Astrocyte (in vitro differentiated cells and primary cell): Measurements from ENCODE around the gene YKT6. TPM values are rescaled to one million over a fixed set of nuclear protein-coding genes. Genes with fewer than 3 reads are reported as not detected.

ENCODE experiments used
- DNase-seq: peaks from one replicate; pipeline ENCODE4 v3.0.0-alpha.2; 2010; ENCODE audit warnings: low read depth
- FAIRE-seq: peaks from 2 replicates; lab custom pipeline; 2011; peaks lifted over from hg19 to GRCh38; lab: Jason Lieb, UNC
- H2AFZ ChIP-seq: 2 replicates; pipeline ENCODE4 v1.6.0; 2012; ENCODE audit warnings: low read depth, low read length, inconsistent platforms
- H3K27ac ChIP-seq: 2 replicates; pipeline ENCODE4 v1.5.1; 2011; ENCODE audit warnings: low read depth, low read length, inconsistent platforms
- H3K27me3 ChIP-seq: 2 replicates; pipeline ENCODE4 v1.6.0; 2011; ENCODE audit warnings: low read length, inconsistent platforms; ENCODE audit not compliant: insufficient read depth
- H3K36me3 ChIP-seq: 2 replicates; pipeline ENCODE4 v1.5.1; 2011; ENCODE audit warnings: low read length, inconsistent platforms; ENCODE audit not compliant: insufficient read depth
- H3K4me1 ChIP-seq: 2 replicates; pipeline ENCODE4 v1.5.1; 2011; ENCODE audit warnings: low read length, inconsistent platforms; ENCODE audit not compliant: insufficient read depth
- H3K4me2 ChIP-seq: 2 replicates; pipeline ENCODE4 v1.6.0; 2012; ENCODE audit warnings: low read length, inconsistent platforms
- H3K4me3 ChIP-seq: 2 replicates; pipeline ENCODE4 v1.5.1; 2011; ENCODE audit warnings: low read depth, mild to moderate bottlenecking, low read length, inconsistent platforms; ENCODE audit not compliant: insufficient read depth
- H3K79me2 ChIP-seq: 2 replicates; pipeline ENCODE4 v1.6.0; 2012; ENCODE audit warnings: mild to moderate bottlenecking, low read length, inconsistent platforms; ENCODE audit not compliant: insufficient read depth
- H3K9ac ChIP-seq: 2 replicates; pipeline ENCODE4 v1.6.0; 2012; ENCODE audit warnings: mild to moderate bottlenecking, low read length, inconsistent platforms
- H3K9me3 ChIP-seq: 2 replicates; pipeline ENCODE4 v1.5.1; 2012; ENCODE audit warnings: low read depth, mild to moderate bottlenecking, low read length, inconsistent platforms; ENCODE audit not compliant: insufficient read depth
- H4K20me1 ChIP-seq: 2 replicates; pipeline ENCODE4 v1.6.0; 2012; ENCODE audit warnings: low read length, inconsistent platforms; ENCODE audit not compliant: insufficient read depth
- H3K27ac Mint-ChIP-seq: one replicate; pipeline ENCODE4 v1.8.0; 2021; ENCODE audit warnings: mild to moderate bottlenecking, mixed read lengths; ENCODE audit not compliant: unreplicated experiment
- H3K27me3 Mint-ChIP-seq: one replicate; pipeline ENCODE4 v1.8.0; 2021; ENCODE audit warnings: low read depth, mixed read lengths; ENCODE audit not compliant: unreplicated experiment
- H3K36me3 Mint-ChIP-seq: one replicate; pipeline ENCODE4 v1.8.0; 2021; ENCODE audit warnings: low read depth, mixed read lengths; ENCODE audit not compliant: unreplicated experiment
- H3K4me1 Mint-ChIP-seq: one replicate; pipeline ENCODE4 v1.8.0; 2021; ENCODE audit warnings: low read depth, mixed read lengths; ENCODE audit not compliant: unreplicated experiment
- H3K4me3 Mint-ChIP-seq: one replicate; pipeline ENCODE4 v1.8.0; 2021; ENCODE audit warnings: mild to moderate bottlenecking, moderate library complexity, mixed read lengths; ENCODE audit not compliant: unreplicated experiment
- H3K9me3 Mint-ChIP-seq: one replicate; pipeline ENCODE4 v1.8.0; 2021; ENCODE audit warnings: mild to moderate bottlenecking, mixed read lengths; ENCODE audit not compliant: unreplicated experiment
- EZH2 ChIP-seq: IDR thresholded peaks from 2 replicates; pipeline ENCODE4 v1.6.1; 2012; ENCODE audit warnings: mild to moderate bottlenecking, low read length, inconsistent platforms; ENCODE audit not compliant: insufficient read depth
- total RNA-seq: library from RNA; stranded (reverse); gene quantifications from 2 replicates; pipeline ENCODE4 v1.2.1, GENCODE V29; 2021
- TF ChIP-seq, protein P1 (sequence below): IDR thresholded peaks from 2 replicates; pipeline ENCODE4 v1.5.1; 2011; ENCODE audit warnings: low read depth, mild to moderate bottlenecking, inconsistent platforms, low read length, moderate library complexity; ENCODE audit not compliant: insufficient read depth

Gene YKT6
- total RNA-seq, 1 donor from 2014 or later = 216 TPM

DNA sequence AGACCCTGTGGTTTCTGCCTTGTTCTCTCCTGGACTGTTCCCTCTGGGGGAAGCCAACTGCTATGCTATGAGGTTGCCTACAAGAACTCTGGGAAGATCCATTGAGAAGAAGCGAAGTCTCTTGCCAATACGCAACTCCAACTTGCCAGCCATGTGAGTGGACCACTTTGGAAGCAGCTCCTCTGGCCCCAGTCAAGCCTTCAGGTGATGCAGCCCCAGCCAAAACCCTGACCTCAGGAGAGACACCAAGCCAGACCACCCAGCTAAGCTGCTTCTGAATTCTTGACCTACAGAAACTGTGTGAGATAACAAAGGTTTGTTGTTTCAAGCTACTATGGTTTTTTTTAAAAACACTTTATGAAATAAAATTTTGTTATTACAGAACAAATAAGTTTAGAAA, 39.4 kb upstream of the YKT6 start:
- H3K4me1 Mint-ChIP-seq = peaks cover 27% of the 10 kb centered on the region

DNA sequence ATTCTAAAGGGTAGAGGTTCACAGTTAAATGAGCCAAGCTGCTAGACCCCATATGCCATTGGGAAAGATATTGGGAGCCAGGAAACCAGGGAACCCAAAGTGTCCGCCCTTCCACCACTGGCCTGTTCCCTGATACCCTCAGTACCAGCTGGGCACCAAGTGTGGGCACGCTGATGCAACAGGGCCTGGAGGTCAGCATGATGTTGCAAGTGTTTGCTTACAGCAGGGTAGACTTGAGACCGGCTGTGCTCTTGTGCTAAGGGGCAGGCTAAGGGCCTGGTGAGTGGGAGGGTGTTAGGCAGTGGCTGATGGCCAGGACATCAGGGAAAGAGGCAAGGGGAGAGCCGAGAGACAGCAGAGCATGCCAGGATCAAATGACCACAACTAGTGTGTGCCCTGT, 38.6 kb upstream of the YKT6 start:
- peaks cover 13% of the 10 kb centered on the region for H3K27me3 Mint-ChIP-seq
- Histone ChIP-seq H3K4me3 (no peak overlapping the region), H2AFZ (no peak overlapping the region), H3K4me1 (peaks cover 11% of the 10 kb centered on the region), H4K20me1 (no peaks in the 10 kb centered on the region), H3K9me3 (no peaks in the 10 kb centered on the region), H3K79me2 (no peaks in the 10 kb centered on the region), H3K36me3 (no peaks in the 10 kb centered on the region), H3K9ac (no peak overlapping the region), H3K4me2 (no peak overlapping the region), H3K27ac (no peak overlapping the region), H3K27me3 (no peaks in the 10 kb centered on the region)
- no peaks in the 10 kb centered on the region for H3K9me3 Mint-ChIP-seq
- no peak for FAIRE-seq
- H3K27ac Mint-ChIP-seq = peak overlapping the region; percentile 86
- peaks cover 27% of the 10 kb centered on the region for H3K4me1 Mint-ChIP-seq
- no peak overlapping the region for H3K4me3 Mint-ChIP-seq
- DNase-seq = no peak
- H3K36me3 Mint-ChIP-seq = peaks cover 2% of the 10 kb centered on the region
- TF ChIP-seq, protein P1, sequence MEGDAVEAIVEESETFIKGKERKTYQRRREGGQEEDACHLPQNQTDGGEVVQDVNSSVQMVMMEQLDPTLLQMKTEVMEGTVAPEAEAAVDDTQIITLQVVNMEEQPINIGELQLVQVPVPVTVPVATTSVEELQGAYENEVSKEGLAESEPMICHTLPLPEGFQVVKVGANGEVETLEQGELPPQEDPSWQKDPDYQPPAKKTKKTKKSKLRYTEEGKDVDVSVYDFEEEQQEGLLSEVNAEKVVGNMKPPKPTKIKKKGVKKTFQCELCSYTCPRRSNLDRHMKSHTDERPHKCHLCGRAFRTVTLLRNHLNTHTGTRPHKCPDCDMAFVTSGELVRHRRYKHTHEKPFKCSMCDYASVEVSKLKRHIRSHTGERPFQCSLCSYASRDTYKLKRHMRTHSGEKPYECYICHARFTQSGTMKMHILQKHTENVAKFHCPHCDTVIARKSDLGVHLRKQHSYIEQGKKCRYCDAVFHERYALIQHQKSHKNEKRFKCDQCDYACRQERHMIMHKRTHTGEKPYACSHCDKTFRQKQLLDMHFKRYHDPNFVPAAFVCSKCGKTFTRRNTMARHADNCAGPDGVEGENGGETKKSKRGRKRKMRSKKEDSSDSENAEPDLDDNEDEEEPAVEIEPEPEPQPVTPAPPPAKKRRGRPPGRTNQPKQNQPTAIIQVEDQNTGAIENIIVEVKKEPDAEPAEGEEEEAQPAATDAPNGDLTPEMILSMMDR = no peak
- TF ChIP-seq EZH2 = no peak

More for the DNA sequence above, 39.4 kb upstream of the YKT6 start:
- H3K4me1 ChIP-seq = peaks cover 11% of the 10 kb centered on the region
- H3K79me2 ChIP-seq = no peaks in the 10 kb centered on the region
- no peaks in the 10 kb centered on the region for H3K27me3 ChIP-seq
- H3K4me3 ChIP-seq = no peak overlapping the region
- Mint-ChIP-seq H3K4me3 (no peak overlapping the region), H3K36me3 (peaks cover 2% of the 10 kb centered on the region), H3K9me3 (no peaks in the 10 kb centered on the region), H3K27me3 (peaks cover 14% of the 10 kb centered on the region), H3K27ac (no peak overlapping the region)
- no peak overlapping the region for H2AFZ ChIP-seq
- no peaks in the 10 kb centered on the region for H3K36me3 ChIP-seq
- H3K9me3 ChIP-seq = no peaks in the 10 kb centered on the region
- H3K9ac ChIP-seq = no peak overlapping the region
- DNase-seq = no peak
- H3K27ac ChIP-seq = no peak overlapping the region
- TF ChIP-seq, protein P1 = no peak
- no peak for TF ChIP-seq EZH2
- no peak overlapping the region for H3K4me2 ChIP-seq
- no peak for FAIRE-seq
- no peaks in the 10 kb centered on the region for H4K20me1 ChIP-seq

DNA sequence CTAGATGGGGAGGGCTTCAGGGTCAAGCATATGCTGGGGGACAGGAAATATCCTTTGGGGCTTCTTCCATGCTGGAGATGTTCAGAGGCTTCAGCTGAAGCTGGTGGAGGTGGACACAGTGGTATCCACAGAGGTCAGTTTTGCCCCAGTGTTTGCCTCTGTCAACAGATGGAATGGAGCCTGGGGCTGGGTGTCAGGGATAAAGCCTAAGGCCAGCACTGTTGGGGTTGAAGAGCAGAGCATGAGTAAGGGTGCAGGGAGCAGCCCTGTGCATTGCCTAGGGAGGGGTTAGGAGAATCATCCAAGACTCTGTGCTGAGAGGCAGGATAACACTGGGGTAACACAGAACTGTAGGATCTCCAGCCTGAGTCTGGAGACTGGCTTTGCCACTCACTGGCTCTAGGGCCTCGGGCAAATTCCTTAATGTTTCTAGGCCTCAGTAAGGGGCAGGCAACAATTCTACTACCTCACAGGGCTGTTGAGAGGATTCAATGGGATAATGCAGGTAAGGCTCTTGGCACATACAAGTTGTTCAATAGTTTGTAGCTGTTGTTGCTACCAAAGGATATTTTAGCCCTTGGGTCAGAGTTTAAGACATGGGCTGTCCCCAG, 37.9 kb upstream of the YKT6 start:
- no peaks in the 10 kb centered on the region for H4K20me1 ChIP-seq
- FAIRE-seq (peak; percentile 37), DNase-seq (no peak)
- Mint-ChIP-seq H3K36me3 (peaks cover 2% of the 10 kb centered on the region), H3K9me3 (no peaks in the 10 kb centered on the region), H3K4me3 (no peak overlapping the region), H3K4me1 (peaks cover 27% of the 10 kb centered on the region), H3K27ac (peak overlapping the region; percentile 86), H3K27me3 (peaks cover 7% of the 10 kb centered on the region)
- no peak overlapping the region for H3K4me3 ChIP-seq
- H3K36me3 ChIP-seq = no peaks in the 10 kb centered on the region
- H3K9ac ChIP-seq = no peak overlapping the region
- peak overlapping the region; percentile 46 for H3K4me2 ChIP-seq
- TF ChIP-seq, protein P1 = no peak
- TF ChIP-seq EZH2 = no peak
- peaks cover 11% of the 10 kb centered on the region for H3K4me1 ChIP-seq
- H3K27ac ChIP-seq = no peak overlapping the region
- H2AFZ ChIP-seq = no peak overlapping the region
- no peaks in the 10 kb centered on the region for H3K27me3 ChIP-seq
- H3K79me2 ChIP-seq = no peaks in the 10 kb centered on the region
- no peaks in the 10 kb centered on the region for H3K9me3 ChIP-seq
